Activated naive CD4-positive, alpha-beta T cell treated with anti-CD3 and anti-CD28 coated beads, Interleukin-2, amount 50 U/mL, for 72 hours (primary cell): ENCODE data around the gene CACNA2D4. TPM values are rescaled to one million over a fixed set of nuclear protein-coding genes. Genes with fewer than 3 reads are reported as not detected.

Experiments
- ATAC-seq, 2 donors: fragments of 150-1000 bp; cut with Tn5 transposase; 2 replicates each; pipeline ENCODE4 v1.10.0; 2021; ENCODE audit warnings: mild to moderate bottlenecking in 2 of 2, moderate library complexity in 2 of 2
- DNase-seq, 2 donors: peaks; one replicate each; pipeline ENCODE4 v3.0.0; 2021 to 2022; ENCODE audit warnings: low spot score in 2 of 2
- H3K27ac Mint-ChIP-seq, 2 donors: one replicate each; pipeline ENCODE4 v1.8.0; 2022; ENCODE audit warnings: mild to moderate bottlenecking in 2 of 2, mixed read lengths in 2 of 2
- H3K36me3 Mint-ChIP-seq, 2 donors: one replicate each; pipeline ENCODE4 v1.8.0; 2022; ENCODE audit warnings: mixed read lengths in 2 of 2
- H3K9me3 Mint-ChIP-seq, 2 donors: one replicate each; pipeline ENCODE4 v1.8.0; 2022; ENCODE audit warnings: mixed read lengths in 2 of 2
- total RNA-seq, 2 donors: library from RNA; stranded (reverse); gene quantifications; one replicate each; pipeline ENCODE4 v1.2.3, GENCODE V29; 2022

CACNA2D4 gene
- total RNA-seq, 2 donors from 2014 or later = 3.8 to 5.4 TPM

GRCh38 chr12:1801303-1801975 is 117.0 kb downstream of the CACNA2D4 start:
- DNase-seq (no peak), ATAC-seq (no peak)
- peaks cover 4 to 5% of the 10 kb centered on the region in 2 donors for H3K9me3 Mint-ChIP-seq
- H3K27ac Mint-ChIP-seq = no peak overlapping the region
- no peaks in the 10 kb centered on the region for H3K36me3 Mint-ChIP-seq

DNA sequence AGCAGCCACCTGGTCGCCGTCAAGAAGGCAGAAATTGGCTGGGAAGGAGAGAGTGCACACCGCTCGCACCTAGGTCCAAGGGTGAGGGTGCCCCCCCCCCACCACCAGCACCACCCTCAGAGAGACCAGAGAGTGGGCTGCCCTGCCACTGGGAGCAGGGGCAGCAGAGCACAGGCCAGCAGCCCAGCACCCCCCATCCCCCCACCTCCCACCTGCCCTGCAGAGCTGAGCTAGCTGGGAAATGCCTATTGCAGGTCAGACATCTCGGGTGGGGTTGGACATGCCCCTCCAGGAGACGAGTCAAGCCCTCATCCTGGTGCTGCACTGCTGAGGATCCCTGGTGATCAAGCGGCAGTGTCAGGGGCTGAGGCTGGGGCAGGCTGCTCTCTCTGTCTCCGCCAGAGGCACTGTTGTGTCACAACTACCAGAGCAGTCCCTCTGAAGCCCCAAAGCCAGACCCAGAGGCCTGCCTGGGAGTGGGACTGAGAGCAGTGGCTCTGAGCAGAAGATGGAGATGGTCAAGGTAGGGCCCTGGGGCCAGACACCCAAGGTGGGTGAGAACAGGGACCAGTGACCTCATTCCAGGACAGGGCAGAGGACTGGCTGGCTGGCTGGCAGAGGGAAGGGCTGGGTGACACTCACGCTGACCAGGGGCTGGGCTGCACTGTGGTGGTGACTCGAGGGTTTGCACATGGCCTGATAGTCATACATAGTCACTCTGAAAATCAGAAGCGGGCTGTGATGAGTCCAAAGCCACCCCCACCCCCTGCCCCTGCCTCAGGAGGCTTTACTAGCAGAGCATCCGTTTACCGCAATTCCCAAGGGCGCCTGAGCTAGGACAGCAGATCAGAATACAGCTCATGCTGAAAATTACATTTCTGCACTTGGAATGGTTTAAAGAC is 117.8 kb downstream of the CACNA2D4 start:
- no peak overlapping the region for H3K27ac Mint-ChIP-seq
- H3K9me3 Mint-ChIP-seq = peaks cover 4 to 5% of the 10 kb centered on the region in 2 donors
- no peak for ATAC-seq
- no peaks in the 10 kb centered on the region for H3K36me3 Mint-ChIP-seq
- DNase-seq = peak in 1 of 2 donors; percentile 51

DNA sequence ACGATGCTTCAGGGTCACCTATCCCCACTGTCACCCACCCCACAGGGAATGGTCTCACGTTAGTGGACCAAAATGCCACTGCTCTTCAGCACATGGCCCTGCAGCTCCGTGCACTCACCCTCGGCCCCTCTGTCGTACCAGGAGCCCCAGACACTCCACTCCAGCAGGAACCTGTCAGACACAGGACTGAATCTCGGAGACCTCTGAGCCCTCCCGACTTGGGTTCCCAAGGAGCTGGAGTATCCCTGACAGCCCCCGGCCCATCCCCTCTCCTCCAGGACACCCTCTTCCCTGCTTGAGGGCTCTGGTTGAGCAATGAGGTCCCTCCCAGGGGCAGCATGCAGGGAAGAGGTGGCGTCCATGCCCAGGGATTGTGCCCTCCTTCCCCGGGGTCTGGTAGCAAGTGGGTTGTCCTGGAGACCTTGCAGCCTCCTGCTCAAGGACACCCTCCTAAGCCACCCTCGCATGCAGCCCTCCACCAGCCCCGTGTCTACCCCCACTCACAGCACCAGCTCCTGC is 118.5 kb downstream of the CACNA2D4 start:
- H3K9me3 Mint-ChIP-seq = peaks cover 4 to 5% of the 10 kb centered on the region in 2 donors
- no peaks in the 10 kb centered on the region for H3K36me3 Mint-ChIP-seq
- ATAC-seq (no peak), DNase-seq (peak in 1 of 2 donors; percentile 50)
- no peak overlapping the region for H3K27ac Mint-ChIP-seq

GRCh38 chr12:1799051-1799881 is 119.2 kb downstream of the CACNA2D4 start:
- peak in 1 of 2 donors; percentile 56 for DNase-seq
- no peaks in the 10 kb centered on the region for H3K36me3 Mint-ChIP-seq
- H3K27ac Mint-ChIP-seq = no peak overlapping the region
- H3K9me3 Mint-ChIP-seq = peaks cover under 1 to 1% of the 10 kb centered on the region in 2 donors
- ATAC-seq = no peak

DNA sequence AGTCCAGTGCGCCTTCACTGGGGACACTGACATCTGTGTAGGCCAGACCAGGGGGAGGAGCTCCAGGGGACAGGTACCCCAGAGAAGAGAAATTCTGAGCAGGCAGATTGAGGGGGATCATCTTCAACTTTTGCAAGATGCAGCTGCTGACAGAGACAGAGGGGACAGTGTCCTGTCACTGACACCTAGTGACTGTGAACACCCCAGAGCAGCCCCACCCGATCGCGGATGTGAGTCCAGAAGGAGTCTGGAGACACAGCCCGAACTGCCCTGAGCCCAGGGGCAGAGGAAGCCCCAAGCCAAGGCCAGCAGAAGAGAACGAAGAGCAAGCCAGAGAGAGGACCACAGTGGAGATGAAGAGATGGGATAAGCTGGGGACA is 119.8 kb downstream of the CACNA2D4 start:
- DNase-seq (peak in 1 of 2 donors; percentile 52), ATAC-seq (no peak)
- H3K9me3 Mint-ChIP-seq = no peaks in the 10 kb centered on the region
- H3K27ac Mint-ChIP-seq = no peak overlapping the region
- no peaks in the 10 kb centered on the region for H3K36me3 Mint-ChIP-seq

DNA sequence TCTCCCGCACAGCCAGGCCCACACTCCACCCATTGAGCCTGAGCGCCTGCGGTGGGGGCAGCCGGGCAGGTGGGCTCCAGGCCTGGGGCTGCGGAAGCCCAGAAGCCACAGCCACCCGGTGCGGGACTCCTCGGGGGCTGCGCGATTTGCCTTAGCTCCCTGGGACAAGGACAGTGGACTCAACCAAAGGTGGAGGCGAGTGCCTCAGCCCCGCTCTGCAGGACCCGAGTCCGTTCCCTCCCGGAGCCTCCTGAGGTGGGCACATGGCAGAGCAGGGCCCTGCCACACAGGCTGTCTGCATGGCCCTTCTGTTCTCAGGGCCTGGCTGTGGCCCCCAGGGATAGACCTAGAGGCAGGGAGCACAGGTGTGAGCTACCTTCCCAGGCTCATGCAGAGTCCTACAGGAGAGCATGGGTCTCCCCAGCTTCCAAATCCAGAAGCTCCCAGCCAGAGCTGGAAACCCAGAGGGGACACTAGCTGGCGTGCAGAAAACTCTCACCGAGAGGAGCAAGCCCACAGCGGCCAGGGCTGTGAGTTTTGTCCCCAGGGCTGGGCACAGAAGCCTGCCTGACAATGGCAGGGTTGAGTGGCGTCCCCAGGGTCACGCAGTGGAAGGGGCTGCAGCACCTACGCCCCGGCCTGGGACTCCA is 120.3 kb downstream of the CACNA2D4 start:
- DNase-seq (peak in 1 of 2 donors; percentile 59), ATAC-seq (no peak)
- no peak overlapping the region for H3K27ac Mint-ChIP-seq
- no peaks in the 10 kb centered on the region for H3K36me3 Mint-ChIP-seq
- no peaks in the 10 kb centered on the region for H3K9me3 Mint-ChIP-seq

GRCh38 chr12:1797011-1797901 is 121.2 kb downstream of the CACNA2D4 start:
- Mint-ChIP-seq H3K36me3 (no peaks in the 10 kb centered on the region), H3K9me3 (no peaks in the 10 kb centered on the region), H3K27ac (peak overlapping the region; percentile 93 to 94)
- ATAC-seq (peak; percentile 14 to 39), DNase-seq (peak in 1 of 2 donors; percentile 58)

DNA sequence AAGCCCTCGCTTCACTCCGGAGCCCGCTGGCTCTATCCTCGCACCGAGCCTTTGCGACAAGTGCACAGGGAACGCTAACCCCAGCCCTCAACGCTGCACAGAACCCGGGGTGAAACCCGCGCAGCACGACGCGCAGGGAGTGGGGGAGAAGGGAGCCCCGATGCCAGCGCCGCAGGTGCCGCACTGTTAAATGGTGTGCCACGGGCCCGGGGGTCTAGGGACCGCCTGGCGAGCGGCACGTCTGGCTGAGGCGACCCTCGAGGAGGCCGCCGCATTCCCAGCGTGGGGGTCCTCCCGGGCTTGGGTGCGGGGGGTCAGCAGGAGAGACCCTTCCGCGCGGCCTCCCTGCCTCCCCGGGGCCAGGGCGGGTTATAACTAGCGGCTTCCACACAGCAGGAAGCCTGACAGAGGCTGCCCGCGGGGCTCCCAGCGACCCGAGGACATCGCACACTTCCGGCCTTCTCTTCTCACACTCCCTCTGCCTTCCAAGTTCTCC is 121.9 kb downstream of the CACNA2D4 start:
- ATAC-seq (peak; percentile 39 to 57), DNase-seq (peak; percentile 58 to 73)
- Mint-ChIP-seq H3K9me3 (no peaks in the 10 kb centered on the region), H3K27ac (peak overlapping the region; percentile 92 to 94), H3K36me3 (no peaks in the 10 kb centered on the region)

GRCh38 chr12:1795785-1796514 is 122.5 kb downstream of the CACNA2D4 start:
- H3K27ac Mint-ChIP-seq = peak overlapping the region; percentile 92 to 94
- DNase-seq (peak; percentile 94 to 98), ATAC-seq (peak; percentile 96 to 97)
- H3K36me3 Mint-ChIP-seq = no peaks in the 10 kb centered on the region
- H3K9me3 Mint-ChIP-seq = no peaks in the 10 kb centered on the region

DNA sequence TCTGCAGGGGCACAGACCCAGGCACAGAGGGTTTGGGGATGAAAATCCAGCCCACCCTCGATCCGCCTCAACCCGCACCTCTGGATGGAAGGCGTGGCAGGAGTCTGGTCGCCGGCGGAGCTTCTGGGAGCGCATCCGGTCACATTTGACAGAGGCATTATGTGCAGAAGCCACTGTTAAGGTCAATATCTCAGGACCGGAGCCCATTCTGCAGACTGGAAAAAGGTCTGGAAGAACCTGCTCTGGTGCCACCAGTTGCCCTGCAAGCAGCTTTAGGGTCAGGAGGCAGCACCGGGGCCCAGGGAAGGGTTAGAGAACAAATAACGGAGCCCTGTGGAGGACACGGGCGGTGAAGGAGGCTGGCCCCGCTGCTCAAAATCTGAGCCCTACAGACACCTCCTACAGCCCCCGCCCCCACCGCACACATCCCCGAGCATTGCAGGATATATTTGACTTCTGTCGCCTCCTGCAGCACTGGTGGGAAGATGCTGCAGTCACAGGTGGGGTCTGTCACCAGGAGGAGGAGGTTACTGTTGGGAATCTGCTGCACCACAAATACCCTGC is 123.1 kb downstream of the CACNA2D4 start:
- no peak for ATAC-seq
- no peaks in the 10 kb centered on the region for H3K9me3 Mint-ChIP-seq
- H3K36me3 Mint-ChIP-seq = no peaks in the 10 kb centered on the region
- peak overlapping the region in 1 of 2 donors; percentile 94 for H3K27ac Mint-ChIP-seq
- DNase-seq = no peak

DNA sequence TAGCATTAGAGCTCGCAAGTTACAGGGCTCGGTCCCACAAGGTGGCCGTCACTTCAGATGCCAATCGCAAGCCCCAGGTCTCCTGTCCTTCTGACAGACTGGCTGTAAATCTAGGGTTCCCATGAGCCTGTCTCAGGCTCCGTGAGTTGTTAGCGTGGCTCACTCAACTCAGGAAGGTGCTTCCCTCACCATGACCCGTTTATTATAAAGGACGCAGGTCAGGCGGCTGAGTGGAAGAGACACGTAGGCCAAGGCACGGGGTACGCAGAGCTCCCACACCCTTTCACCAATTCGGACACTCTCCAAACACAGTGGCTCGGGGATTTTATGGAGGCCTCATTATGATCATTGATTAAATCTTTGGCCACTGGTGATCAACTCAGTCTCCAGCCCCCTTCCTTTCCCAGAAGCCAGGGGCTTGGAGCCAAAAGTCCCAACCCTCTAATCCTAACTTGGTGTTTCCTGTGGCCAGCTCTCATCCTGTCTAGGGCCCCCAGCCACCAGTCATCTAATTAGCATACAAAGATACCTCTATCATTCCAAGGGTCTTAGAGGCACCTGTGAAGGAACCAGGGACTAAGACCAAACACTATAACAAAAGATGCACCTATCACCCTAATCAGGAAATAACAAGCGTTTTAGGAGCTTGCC is 123.9 kb downstream of the CACNA2D4 start:
- Mint-ChIP-seq H3K36me3 (no peaks in the 10 kb centered on the region), H3K27ac (peak overlapping the region; percentile 14 to 94), H3K9me3 (no peaks in the 10 kb centered on the region)
- ATAC-seq = no peak
- no peak for DNase-seq

GRCh38 chr12:1793426-1794210 is 124.8 kb downstream of the CACNA2D4 start:
- no peaks in the 10 kb centered on the region for H3K36me3 Mint-ChIP-seq
- peak overlapping the region; percentile 64 to 68 for H3K27ac Mint-ChIP-seq
- no peak for DNase-seq
- no peaks in the 10 kb centered on the region for H3K9me3 Mint-ChIP-seq
- ATAC-seq = no peak

DNA sequence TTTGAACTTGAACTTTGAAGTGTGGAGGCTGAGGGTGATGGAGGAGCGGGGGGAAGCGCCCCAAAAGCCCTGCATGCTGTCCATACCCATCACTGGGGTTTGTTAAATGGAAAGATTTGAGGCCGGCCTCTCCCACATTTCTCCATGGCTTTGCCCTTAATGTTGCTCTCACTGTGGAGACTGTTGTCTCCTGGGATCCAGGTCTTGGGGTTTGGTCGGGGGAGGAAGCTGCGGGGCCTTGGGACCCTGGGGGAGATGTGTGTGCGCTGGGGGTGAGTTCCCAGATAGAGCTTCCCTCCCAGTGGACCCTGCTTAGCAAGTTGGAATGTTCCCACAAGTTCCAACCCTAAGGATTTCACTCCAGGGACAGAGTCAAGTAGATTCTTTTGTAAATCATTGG is 126.0 kb downstream of the CACNA2D4 start:
- Mint-ChIP-seq H3K36me3 (no peaks in the 10 kb centered on the region), H3K27ac (peak overlapping the region; percentile 36 to 64), H3K9me3 (no peaks in the 10 kb centered on the region)
- DNase-seq (no peak), ATAC-seq (no peak)
